Activated CD4-positive, alpha-beta T cell treated with anti-CD3 and anti-CD28 coated beads, Interleukin-2, Interleukin-4, amounts not matched to agents 100 ng/mL and 50 ng/mL, durations not matched to agents 16 hours and 8 hours (primary cell): ENCODE results near the gene HS2ST1.

Source experiments
- DNase-seq: peaks from one replicate; pipeline ENCODE4 v3.0.0-alpha.2; 2020; ENCODE audit warnings: low spot score

HS2ST1 gene

DNA sequence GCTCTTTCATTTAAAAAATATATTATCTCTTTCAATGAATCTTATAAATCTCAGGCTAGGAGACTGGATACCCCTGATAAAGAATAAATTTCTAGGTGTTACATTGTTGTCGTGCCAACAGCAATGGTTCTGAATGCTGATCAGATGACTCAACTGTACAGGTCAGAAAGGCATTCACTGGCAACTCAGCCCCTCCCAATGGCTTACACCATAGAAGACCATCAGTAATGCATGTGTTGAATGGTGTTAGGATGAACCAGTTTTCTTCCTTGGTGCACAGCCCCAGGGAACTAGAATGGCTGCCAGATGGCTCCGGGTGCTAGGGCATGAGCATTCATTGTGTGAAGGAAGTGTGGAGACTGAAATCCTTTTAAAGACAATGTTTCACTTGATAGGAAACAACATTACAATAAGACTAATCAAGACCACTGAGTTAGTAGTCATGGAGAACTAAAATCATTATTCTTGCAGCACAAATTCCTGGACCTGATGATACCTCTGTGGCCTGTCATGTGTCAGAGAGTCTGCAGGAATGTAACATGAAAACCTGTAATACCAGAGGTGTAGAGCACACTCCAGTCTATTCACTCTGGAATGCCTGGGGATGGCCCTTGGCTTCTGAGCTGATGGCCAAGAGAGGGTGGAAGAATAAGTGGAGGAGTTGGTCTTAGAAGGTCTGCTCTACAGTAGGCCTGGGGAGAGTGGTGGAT, 226.6 kb downstream of the HS2ST1 start:
- DNase-seq, result no peak

DNA sequence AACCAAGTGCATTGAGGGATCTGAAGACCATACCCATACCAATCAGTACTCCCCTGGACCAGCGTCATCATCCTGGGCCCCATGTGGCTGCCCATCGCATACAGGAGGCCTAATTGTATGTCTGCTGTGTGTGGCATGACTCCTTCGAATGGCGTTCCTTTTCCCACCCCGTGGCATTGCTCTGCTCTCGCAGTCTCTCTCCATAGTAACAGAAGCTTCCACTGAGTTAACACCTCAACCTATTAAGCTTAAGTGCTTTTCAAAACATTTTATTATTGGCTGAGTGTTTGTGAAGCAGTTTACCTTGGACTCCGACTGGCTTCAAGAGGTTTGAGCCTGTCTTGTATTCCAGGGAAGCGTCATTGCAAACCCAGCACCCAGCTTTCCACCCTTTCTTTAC, 227.1 kb downstream of the HS2ST1 start:
- DNase-seq, result no peak

DNA sequence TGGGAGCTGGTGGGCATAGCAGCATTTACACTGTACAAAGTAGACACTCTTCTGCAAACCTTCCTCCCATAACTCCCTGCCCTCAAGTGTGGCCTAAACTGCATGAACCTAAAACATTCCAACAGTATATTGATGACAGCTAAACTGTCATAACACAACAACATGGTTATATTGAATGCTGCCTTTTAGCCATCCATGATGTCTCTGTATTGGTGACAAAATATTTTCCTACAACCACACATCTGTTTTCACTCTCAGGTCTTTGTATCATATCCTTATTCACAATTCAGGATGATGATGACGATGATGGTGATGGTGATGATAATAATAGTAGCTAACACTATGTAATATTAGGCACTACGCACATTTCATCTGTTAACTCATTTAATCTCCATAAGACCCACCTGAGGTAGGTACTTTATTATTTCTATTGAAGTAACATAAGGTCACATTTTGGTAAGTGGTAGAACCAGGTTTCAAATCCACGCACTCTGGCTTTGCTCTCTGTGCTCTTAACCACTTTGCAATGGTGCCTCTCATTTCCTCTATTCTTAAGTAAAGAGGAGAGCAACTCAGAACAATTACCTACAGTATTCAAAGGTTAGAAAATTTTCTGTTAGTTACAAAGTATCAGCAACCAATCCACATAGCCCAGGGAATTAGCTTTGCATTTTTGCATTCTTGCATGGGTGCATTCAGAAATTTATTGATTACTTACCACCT, 229.1 kb downstream of the HS2ST1 start:
- no peak for DNase-seq

DNA sequence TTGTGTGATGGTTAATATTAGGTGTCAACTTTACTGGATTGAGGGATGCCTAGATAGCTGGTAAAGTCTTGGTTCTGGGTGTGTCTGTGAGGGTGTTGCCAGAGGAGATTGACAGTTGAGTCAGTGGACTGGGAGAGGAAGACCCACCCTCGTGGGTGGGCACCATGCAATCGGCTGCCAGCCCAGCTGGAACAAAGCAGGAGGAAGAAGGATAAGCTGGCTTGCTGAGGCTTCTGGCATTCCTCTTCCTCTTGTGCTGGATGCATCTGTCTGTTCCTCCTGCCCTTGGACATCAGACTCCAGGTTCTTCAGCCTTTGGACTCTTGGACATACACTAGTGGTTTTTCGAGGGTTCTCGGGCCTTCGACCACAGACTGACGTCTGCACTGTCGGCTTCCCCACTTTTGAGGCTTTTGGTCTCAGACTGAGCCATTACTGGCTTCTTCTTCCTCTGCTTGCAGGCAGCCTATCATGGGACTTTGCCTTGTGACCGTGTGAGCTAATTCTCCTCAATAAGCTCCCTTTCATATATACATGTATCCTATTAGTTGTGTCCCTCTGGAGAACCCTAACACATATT, 230.0 kb downstream of the HS2ST1 start:
- DNase-seq, result no peak

DNA sequence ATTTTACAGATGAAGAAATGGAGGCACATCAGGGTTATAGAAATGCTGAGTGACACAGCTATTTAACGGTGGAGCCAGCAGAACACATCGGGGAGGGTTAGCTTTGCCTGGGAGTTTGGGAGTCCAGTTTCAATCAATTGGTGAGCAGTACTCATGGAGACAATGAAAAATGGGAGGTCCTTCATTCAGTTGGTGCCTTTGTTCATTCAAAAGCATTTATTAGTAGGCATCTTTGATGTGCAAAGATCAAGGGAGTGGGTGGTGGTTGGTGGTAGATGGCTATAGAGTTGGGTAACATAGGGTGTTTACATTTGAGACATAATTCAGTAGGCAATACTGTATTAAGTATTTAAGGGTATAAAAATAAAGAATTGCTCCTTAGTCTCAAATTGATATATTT, 230.5 kb downstream of the HS2ST1 start:
- no peak for DNase-seq

DNA sequence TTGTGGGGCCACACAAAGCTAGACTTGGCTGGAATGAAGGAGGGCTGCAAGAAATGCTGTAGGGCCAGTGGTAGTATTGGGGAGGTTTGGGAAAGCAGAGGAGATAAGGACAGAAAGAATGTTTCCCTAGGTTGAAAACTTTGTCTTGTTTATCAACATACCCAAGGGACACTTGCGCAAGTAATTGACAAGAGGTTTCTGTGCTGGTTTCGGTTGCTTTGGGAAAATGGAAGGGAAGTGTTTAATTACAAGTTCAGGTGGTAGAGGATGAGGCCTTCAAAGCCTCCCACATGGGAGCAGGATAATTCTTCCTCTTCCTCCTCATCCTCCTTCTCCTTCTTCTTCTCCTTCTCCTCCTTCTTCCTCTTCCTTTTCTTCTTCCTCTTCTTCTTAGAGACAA, 232.1 kb downstream of the HS2ST1 start:
- DNase-seq, result no peak

DNA sequence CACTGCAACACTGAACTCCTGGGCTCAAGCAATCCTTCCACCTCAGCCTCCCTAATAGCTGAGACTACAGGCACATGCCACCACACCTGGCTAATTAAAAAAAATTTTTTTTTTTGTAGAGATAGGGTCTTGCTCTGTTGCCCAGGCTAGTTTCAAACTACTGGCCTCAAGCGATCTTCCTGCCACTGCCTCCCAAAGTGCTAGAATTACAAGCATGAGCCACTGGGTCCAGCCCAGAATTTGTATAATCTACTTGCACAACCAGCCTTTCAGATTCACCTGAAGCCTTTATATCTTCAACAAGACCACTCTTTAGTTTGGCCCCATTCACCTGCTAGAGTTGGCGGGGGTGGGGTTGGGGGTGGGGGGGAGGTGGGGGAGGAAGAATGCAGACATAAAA, 232.6 kb downstream of the HS2ST1 start:
- no peak for DNase-seq

DNA sequence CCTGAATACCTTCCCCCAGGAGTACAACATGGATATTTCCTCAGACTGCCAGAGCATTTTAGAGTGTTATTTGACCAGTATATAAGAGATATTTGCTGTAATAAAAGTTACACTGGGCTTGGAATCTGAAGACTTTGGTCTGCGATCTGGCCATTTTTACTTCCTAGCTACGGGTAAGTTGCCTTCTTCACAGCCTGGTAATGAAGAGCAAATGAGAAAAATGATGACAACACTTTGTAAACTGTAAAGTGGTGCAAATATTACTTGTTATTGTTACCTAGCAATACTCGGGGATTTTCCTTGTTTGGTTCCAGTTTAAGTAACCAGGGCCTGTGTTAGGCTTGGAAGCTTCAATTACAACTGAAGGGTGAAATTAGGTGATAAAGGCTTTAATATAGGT, 233.4 kb downstream of the HS2ST1 start:
- no peak for DNase-seq

DNA sequence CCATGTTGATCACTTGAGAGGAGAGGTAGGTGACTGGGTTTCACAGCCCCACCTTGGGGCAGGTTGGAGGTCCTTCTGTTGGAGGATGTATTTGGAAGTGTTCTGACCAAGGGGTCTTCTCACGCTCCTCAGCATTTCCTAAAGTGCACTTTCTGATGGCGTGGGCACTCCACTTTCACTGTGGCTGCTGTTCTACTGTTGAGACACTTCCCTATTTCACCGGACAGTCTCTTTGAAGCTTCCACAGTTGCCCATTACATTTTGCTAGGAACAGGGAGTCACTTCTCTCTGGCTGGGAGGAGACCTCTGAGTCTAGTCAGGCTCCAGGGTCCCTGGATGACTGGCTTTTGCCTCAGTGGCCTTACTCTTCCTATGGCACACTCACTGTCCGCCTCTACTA, 234.2 kb downstream of the HS2ST1 start:
- no peak for DNase-seq

DNA sequence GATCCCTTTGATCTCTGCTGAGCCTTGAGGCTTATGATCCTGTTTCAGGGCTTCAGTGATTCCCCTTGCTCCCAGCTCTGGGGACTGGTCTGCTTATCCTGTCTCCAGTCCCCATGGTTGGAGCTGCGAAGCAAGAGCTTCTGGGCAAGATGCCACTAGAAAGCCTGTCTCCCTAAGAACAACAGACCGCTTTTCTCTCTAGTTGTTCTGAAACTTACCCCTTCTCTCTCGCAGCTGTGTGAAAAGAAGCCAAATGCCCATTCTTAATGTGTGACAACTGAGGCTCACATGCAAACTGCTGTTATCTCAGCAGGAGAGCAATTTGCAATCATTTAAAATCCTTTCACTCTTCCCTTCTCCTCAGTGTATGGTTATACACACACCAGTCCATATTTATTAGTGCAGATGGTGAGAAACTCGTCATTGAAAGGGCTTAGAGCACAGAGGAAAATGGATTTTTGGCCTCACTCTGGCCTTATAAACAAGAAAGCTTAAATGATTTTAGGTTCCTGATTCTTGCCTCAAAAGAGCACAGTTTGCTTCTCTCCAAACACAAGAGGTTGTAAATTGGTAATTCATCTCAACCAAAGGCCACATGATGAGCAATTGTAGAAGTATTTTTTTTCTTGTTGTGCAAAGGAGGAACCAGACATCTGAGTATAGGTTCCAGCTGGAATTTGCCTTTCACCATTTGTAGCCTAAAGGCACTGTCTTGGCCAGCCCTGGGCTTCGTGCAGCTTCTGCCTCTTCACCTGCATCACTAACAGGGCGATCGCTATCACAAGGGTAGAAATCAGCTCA, 235.0 kb downstream of the HS2ST1 start:
- no peak for DNase-seq

DNA sequence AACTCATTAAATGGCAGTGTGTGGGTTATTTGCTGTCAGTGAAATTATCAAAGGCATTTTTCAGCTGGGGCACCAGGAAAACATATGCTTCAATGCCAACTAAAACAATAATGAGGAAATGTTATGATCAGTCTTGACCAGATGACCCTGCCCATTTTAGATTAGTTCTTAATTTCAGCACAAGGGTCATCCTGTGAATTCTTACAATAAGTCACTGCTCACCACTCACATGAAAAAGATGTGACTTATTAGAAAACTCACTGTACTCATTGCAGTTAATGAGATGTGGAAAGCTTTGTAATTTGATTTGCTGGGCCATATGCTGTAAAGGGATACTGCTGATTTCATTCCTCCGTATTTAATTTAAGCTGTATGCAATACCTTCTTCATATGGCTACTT, 235.7 kb downstream of the HS2ST1 start:
- no peak for DNase-seq

DNA sequence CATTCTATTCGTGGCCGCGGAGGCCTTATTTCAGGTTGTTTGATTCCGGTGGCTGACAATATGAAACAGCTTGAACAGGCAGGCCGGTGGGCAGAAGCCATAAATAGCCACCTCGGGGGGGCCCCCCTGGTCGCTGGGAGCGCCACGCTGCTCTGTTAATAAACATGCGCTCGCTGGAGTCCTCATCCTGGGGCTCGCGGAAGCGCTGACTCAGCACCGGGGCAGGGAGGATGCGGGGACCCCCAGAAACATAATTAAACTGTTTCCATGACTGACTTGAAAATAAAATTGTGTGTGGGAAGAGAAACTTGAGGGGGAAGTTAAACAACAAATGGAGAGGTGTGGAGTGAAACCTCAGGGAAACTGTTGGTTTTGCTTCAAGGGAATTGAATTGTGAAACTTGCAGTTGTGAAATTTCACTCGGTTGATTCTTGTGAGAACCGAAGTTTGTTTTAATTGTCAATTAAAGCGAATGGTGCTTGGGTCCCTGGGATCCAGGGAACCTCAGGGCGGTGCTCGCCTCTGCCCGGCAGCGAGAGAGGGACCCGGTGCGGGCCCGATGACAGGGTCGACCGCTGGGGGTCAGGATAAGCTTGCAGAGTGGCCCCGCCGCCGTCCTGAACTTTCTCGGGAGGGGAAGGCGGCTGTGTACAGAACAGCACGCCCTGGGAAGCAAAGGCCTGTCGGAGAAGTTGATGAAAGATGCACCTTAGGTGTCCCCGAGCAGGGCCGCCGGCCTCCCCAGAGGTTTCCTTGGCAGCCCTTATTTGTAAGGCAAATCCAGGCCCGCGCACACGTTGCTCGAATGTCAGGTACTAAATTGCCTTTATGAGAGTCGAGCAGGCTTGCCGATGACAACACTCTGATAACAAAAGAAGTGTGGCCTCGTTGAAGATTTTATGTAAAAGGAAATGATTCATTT, 237.3 kb downstream of the HS2ST1 start:
- DNase-seq, result peak; percentile 18

DNA sequence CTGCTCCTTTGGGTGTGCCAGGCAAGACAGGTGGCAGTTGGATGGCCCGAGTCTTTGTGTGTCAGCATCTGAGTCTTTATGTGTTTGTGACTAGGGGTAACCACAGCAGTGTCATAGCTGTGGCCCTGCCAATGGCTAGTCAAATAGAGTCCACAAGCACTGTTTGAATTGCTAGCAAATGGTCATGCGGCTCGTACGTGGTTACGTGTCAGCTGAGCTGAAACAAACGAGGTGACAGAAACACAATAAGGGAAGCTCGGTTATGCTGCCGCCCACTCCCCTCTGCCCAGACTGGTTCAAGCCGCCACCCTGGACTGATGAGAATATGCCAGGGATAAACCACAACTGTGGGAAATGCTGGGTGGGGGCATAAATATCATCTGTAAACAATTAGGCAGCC, 239.9 kb downstream of the HS2ST1 start:
- no peak for DNase-seq

DNA sequence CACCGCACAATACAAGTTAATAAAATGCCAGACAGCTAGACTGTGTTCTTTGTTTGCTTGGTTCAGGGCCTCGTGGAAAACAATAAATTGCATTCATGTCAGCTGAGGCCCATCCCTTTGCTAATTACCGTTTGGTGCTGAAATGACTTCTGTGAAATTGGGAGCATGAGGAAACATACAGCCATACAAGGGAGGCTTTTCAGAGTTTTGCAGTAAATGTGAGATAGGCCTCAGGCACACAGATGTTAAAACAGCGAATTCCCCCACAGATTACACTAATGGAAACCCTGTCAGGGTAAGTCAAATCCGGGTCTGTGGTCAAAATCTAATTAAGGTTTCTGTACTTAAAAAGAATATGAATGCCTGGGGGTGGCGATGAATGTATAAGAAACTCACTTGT, 240.7 kb downstream of the HS2ST1 start:
- DNase-seq, result no peak

DNA sequence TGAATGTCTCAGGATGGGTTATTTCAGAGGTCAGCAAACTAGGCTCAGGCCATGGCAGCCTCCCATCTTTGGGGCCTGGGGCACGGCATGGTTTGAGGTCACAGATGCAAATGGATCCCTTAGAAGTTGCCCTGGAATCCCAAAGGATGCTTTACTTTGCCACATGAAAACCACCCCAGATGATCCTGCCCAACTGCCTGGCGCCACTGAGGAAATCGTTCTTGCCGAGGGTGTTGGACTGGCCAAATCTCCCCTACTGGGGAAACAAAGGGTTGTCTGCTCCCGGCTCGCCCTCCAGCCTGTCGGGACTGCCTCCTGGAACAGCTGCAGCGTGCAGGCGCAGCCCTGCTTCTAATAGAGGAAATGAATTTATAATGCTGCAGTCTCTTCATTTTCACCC, 241.2 kb downstream of the HS2ST1 start:
- DNase-seq, result no peak

DNA sequence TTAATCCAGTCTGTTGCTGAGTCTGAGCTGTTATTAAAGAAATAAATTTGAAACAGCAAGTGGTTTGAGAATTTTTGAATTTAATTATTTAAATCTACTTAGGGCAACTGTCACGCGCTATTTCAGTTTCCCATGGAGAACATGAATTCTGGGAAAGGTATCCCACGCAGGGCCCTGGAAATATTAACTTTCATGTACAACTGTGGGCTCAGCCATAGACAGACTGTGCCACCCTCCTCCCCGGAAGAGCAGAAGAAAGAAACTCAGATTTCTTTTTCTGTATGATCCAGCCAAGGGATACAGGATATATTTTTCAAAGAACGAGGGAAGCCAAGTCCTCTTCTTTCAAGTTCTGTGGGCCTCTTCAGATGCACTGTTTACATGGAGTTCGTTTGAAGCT, 241.7 kb downstream of the HS2ST1 start:
- no peak for DNase-seq

DNA sequence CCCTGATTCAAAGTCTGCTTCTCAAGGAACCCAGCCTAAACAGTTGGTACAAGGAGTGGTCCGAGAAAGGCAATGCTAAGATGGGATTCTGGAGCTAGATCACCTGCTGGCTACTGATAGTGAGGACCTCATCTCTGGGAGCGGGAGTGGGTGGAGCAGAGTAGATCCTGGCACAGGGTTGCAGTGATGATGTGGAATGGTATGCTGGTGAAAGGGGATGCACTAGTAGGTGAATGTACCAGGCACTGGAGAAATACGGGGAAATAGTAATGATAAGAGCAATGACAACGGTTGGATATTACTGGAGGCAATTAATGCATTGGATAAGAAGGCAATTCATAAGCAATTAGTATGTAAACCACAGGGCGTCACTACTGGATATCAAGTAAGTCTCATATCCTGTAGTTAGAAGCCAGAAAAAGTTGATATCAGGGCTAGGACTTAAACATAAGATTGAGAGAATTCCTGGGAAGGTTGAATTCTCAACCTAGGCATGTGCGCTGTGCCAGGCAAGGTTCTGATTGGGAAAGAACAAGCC, 245.0 kb downstream of the HS2ST1 start:
- DNase-seq, result no peak
